T follicular helper cell (primary cell): ENCODE measurements around the gene PARP12.

ENCODE experiments used
- DNase-seq: peaks from one replicate; pipeline ENCODE4 v3.0.0-alpha.2; 2020; ENCODE audit warnings: low read depth

Gene PARP12

GRCh38 chr7:139991269-139991666, 71.5 kb downstream of the PARP12 start:
- DNase-seq = no peak

GRCh38 chr7:139990571-139991268, 72.0 kb downstream of the PARP12 start:
- DNase-seq = no peak

DNA sequence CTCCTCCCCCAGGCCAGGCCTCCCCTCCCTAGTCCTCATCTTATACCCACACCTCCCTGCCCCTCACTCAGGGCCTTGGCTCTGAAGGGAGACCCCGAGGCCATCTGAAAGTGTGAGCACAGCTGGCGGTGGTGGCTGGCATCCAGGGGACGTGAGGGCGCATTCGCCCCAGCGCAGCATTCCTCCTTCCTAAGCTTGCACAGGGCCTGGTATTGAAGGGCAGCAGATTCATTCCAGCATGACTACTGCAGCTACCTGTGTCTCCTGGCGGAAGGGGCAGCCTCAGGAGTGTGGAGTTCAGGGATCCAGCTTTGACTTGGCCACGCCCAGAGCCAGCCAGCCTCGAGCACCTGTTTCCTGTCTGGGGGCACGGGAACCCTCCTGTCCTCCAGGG, 72.6 kb downstream of the PARP12 start:
- no peak for DNase-seq

- DNase-seq = no peak
Observed at GRCh38 chr7:139989366-139990141, 73.2 kb downstream of the PARP12 start.

- no peak for DNase-seq
Observed at GRCh38 chr7:139987691-139988516, 74.8 kb downstream of the PARP12 start.

- DNase-seq = no peak
Observed at GRCh38 chr7:139985811-139986210, 76.9 kb downstream of the PARP12 start.

DNA sequence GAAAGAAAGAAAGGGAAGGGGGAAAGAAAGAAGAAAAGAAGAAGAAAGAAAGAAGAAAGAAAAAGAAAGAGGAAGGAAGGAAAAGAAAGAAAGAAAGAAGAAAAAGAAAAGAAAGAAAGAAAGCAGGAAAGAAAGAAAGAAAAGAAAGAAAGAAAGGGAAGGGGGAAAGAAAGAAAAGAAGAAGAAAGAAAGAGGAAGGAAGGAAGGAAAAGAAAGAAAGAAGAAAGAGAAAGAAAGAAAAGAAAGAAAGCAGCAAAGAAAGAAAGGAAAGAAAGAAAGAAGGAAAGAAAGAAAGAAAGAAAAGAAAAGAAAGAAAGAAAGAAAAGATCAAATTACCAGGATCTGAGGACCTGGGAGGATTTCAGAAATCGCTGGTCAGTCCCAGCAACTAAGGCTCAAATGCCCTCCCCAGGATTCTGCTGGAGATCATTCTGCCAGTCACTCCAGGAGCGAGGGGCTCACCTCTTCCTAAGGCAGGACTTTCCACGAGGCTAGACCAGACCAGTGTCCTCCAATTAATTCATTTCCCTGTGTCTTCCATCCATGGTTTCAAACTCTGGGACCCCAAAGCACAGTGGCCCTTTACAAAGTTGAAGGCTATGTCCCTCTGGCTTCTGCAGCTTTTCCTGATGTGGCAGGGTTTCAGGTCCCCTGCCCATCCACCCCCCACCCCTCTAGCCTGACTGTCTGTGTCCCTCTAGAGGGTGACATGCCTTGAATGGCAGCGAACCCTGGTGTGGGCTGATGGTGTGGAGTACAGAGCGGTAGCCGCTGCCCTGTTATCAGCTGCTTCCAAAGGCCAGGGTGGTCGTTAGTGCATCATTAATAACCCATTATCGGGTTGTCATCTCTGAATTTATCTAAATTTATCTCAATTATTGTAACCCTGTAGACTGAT, 77.9 kb downstream of the PARP12 start:
- DNase-seq = no peak

GRCh38 chr7:139982927-139983920, 79.5 kb downstream of the PARP12 start:
- DNase-seq = no peak

DNA sequence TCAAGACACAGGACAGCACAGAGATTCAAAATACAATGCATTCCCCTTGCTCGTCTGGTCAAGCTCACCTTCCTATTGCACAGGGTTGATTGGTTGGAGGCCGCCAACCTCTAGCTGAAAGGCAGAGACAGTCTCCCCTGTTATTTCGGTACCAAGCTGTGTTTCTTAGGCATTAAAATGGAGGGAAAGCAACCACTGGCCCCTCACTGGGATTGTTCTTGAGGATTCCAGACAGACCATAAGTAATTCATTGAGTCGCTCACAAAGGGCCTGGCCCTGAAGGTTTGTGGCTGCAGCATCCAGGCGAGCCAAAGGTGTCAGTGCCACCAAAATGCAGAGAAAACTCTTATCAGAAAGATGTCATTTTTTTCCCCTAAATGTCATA, 81.2 kb downstream of the PARP12 start:
- no peak for DNase-seq

GRCh38 chr7:139976838-139977656, 85.7 kb downstream of the PARP12 start:
- DNase-seq = no peak

DNA sequence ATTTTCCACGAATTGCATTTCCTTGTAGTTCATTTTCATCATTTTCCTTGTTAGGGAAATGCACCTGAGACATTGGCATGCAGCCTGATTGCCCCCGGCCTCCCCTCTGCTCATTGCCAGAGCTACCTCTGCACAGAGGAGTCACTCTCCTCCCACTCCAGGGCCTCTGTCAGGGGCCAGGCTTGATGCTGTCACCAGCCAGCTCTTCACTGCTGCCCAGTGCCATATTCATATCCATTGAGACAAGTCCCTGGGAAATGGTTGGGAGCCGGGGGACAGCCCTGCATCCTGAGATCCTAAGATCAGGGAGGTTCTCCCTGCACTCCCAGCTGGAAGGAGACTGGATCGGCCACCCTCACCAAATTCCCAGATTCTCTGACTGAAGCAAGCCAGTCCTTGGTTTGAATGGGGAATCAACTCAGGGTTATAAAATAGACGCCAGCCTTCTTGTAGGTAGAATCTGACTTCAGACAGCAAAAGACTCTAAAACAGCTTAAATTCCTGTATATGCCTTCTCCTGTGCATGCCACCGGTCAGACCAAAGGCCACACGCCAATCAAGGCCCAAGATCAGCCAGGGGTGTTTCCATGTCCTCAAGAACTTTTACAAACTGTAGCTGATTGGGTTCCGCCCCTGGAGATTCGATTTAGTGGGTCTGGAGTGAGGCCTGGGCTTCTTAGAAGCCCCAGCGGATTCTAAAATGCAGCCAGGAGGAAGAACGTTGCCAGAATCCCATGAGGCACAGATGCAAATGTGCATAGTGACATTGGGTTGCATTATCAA, 86.5 kb downstream of the PARP12 start:
- no peak for DNase-seq

DNA sequence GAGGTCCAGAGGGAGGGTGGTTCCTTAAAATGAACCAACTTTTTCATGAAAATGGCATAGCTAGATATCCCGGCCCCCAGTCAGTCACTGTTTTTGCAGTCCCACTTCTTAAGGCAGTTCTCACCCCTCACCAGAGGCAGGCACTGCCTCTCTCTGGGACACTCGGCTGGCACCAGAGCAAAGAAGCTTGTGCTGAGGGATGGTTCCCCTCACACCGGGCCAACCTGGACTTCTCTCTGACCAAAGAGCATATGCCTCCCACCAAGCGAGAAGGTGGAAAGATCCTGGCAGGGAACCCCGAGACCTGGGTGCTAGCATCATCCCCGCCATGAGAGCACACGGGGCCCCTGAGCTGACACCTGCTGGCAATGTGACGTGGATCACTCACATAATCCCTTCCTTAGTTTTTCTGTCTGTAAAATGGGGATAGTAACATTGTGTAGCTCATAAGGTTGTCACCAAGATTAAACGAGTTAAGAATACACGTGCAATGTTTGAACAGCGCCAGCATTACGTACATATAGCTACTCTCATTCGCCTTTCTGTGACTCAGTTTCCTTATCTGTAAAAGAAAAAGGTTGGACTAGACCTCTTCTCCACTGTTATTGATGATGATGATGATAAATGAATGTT, 88.5 kb downstream of the PARP12 start:
- DNase-seq = no peak
